NCI-H460 (cell line): ENCODE data around the gene DPY30. TPM values are rescaled to one million over a fixed set of nuclear protein-coding genes. Genes with fewer than 3 reads are reported as not detected.

ENCODE experiments used
- DNase-seq: peaks from one replicate; pipeline ENCODE4 v3.0.0-alpha.2; 2016; ENCODE audit warnings: low read depth; ENCODE audit errors: extremely low read depth
- total RNA-seq: library from RNA; depleted of rRNA; stranded (reverse); fragments of >200 nt; shearing (Covaris generic); gene quantifications from 2 replicates; pipeline ENCODE4 v1.2.3, GENCODE V29; 2014; rRNA removed

Gene DPY30
- total RNA-seq, 1 experiment from 2014 or later = 107 TPM

DNA sequence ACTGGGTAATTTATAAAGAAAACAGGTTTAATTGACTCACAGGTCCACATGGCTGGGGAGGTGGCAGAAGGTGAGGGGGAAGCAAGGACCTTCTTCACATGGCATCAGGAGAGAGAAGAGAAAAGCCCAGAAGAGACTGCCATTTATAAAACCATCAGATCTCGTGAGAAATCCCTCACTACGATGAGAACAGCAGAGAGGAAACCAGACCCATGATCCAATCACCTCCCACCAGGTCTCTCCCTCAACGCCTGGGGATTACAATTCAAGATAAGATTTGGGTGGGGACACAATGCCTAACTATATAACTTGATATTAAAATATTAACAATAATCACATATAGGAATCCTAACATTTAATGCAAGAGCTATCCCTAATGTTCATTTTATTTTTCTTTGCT is 60.6 kb downstream of the DPY30 start:
- no peak for DNase-seq

DNA sequence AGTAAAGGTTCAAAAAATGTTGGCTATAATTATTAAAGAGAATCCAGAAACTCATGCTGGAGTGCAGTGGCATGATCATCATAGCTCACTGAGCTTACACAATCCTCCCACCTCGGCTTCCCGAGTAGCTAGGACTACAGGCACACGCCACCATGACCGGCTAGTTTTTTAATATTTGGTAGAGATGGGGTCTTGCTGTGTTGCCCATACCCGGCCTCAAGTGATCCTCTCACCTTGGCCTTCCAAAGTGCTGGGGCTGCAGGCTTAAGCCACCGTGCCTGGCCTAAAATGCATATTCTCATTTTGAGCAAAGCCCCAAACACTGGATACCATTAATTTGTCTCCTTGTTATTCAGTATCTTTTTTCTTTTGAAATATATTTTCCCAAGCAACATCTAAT is 61.2 kb downstream of the DPY30 start:
- no peak for DNase-seq

Other genes with a start within 250 kb of the DPY30 start
- gene MEMO1, start 28.8 kb downstream of the DPY30 start, total RNA-seq = 56.5 and 59.2 TPM in 2 replicates
- gene SPAST, start 23.8 kb upstream of the DPY30 start, total RNA-seq = 39.1 and 40.5 TPM in 2 replicates
- 44.6 and 45.5 TPM in 2 replicates for gene SLC30A6, start 126.1 kb upstream of the DPY30 start, total RNA-seq
- 0.07 TPM in 1 of 2 replicates, not detected in the other for gene NLRC4, start 225.1 kb upstream of the DPY30 start, total RNA-seq
- gene YIPF4, start 238.1 kb upstream of the DPY30 start, total RNA-seq = 46.5 and 53.3 TPM in 2 replicates